Fibroblast of peridontal ligament (primary cell): ENCODE results near the gene ACTA2.
"Not testable (repeated sequence)": the region's sequence is repeated elsewhere in the genome, so short reads cannot be mapped to it uniquely, and the experiment has no call there.

Source experiments
- DNase-seq: peaks from one replicate; pipeline ENCODE4 v3.0.0-alpha.2; 2010; ENCODE audit errors: extremely low read depth

ACTA2 gene

DNA sequence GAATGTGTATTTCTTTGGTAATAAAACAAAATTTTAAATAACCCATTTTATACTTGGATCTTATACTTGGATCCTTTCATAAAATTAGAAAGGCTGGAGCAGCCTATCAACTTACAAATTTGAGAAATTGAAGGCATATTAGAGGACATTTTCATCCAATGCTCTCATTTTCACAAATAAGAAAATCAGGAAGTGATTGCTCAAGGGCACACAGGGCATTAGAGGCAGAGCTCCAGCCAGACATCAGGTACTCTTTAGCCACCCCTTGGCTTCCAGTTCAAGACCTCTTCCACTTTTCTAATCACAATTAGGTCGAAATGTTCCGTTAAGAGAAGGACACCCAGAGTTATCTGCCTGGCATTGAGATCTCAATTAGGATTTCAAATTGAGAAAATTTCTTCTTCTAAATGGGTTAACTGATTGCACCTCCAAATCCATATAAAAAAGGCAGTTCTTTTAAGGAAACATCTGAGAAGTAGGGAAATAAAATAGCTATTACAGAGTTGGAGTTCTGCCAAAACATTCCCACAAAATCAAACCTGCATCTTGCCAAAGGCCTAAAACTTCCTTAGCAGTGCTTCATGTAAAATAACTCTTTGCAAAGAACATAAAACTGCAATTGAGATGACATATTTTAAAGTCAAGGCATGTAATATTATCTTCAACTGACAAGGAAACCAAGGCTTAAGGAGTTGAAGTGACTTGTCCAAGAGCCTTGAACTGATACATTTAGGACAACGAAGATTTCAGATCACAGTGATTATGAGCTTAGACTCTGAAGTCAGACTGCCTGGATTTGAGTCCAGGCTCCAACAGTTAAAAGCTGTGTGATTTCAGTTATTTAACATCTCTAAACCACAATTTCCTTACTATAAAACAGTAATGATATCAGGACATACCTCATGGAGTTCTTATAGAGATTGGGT lies 2.4 kb downstream of the ACTA2 start:
- DNase-seq: peak; percentile 75

DNA sequence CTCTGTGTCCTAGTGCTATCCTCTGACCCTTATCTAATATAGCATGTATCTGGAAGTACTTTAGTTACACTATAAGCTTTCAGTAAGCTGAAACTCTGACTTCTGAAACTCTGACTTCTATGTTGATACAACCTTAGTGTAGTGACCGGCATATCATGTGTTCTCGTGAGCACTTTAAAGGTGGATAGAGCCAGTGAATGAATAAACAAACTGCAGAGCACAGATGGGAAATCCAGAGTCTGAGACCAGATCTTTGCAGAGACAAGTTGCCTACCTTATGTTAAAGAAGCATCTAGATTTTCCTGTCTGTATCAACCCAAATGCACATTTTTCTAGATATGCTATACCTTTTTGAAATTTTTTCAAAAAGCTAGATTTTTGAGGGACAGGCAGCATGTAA lies 3.5 kb downstream of the ACTA2 start:
- DNase-seq: no peak

- DNase-seq: no peak
These were observed 5.5 kb downstream of the ACTA2 start for GRCh38 chr10:88946965-88947590.

- DNase-seq: no peak
These were observed 6.4 kb downstream of the ACTA2 start for GRCh38 chr10:88946200-88946599.

DNA sequence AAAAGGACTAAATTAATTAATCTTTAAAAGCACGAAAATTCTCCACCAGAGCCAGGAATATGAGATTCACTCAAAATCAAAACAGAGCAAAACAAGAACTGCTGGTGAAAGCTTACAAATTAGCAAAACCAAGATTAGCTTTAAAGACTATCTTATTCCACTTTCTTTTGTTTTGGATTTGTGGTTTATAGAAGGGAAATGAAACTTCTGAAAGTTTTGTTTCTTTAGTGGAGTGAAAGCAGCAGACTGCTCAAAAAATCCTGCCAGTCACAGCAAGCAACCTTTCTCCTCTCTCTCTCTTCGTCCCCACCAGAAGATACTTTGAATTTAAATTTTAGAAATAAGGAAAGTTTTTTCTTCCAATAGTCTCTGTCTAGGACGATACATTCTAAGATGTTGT lies 7.8 kb downstream of the ACTA2 start:
- no peak for DNase-seq

DNA sequence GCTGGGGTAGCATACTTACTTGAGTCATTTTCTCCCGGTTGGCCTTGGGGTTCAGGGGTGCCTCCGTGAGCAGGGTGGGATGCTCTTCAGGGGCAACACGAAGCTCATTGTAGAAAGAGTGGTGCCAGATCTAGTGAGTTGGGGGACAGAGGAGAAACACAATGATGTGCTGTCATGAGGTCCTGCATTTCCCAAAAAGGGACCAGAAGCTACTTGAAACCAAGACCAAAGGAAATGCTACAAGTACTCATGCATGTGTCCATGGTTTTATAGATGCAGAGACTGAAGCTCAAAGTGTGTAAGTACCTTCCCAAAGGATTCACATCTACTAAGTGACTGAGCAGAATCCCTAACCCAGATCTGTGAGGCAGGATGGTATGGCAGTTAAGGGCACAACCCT lies 8.8 kb downstream of the ACTA2 start:
- no peak for DNase-seq

DNA sequence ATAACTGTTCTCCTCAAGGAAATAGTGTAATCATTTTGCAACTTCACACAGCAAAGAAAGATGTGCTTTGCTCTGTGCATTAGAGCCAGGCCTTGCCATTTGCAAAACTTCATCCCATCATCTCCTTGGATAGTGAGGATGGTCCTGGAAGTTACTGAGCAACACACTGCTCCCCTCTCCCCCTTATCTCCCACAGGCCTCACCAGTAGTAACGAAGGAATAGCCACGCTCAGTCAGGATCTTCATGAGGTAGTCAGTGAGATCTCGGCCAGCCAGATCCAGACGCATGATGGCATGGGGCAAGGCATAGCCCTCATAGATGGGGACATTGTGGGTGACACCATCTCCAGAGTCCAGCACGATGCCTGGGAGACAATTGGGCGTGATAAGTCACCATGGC lies 11.5 kb downstream of the ACTA2 start:
- no peak for DNase-seq

DNA sequence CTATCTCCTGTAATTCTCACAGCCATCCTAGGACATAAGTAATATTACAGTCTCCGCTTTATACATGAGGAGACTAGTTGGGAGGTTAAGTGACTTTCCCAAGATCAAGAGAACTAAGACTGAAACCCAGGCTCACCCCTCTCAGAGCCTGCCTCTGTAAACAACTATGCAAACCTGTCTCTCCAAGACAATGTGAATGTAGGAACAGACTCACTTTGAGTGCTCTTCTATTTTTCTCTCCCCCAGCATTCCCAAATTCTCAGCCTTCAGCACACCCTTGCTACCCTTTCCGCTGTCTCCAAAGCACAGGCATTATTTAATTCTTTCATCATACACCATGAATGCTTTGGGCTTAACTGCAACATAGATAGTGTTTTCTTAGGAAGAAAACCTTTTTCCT lies 13.6 kb downstream of the ACTA2 start:
- no peak for DNase-seq

GRCh38 chr10:88938039-88938438 lies 14.5 kb downstream of the ACTA2 start:
- no peak for DNase-seq

- DNase-seq: no peak
These were observed 15.9 kb downstream of the ACTA2 start for GRCh38 chr10:88936656-88937055.

DNA sequence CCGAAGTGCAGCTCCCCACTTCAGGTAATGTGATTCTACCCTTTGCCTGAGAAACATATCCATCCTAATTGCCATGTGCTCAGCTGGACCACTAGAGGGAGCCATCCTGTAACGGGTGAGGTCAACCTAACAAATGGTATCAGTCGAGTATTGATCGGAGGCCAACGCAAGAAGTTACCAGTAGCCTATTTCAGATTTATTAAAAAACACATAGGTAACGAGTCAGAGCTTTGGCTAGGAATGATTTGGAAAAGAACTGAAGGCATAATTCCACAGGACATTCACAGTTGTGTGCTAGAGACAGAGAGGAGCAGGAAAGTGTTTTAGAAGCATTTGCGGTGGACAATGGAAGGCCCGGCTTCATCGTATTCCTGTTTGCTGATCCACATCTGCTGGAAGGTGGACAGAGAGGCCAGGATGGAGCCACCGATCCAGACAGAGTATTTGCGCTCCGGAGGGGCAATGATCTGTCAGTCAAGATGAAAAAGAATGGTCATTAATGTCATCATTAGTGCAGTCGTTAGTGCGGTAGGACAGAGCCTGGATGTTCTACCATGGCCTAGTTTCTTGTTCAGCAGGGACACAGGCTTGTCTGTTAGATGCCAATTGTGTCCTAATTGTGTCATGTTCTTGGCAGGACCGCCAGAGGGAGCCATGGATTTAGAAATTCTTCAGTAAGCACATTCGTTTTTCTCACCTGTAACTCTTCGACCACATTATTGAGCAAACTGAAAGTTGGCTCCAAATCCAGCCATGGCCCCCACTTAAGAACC lies 17.5 kb downstream of the ACTA2 start:
- DNase-seq: peak; percentile 89

DNA sequence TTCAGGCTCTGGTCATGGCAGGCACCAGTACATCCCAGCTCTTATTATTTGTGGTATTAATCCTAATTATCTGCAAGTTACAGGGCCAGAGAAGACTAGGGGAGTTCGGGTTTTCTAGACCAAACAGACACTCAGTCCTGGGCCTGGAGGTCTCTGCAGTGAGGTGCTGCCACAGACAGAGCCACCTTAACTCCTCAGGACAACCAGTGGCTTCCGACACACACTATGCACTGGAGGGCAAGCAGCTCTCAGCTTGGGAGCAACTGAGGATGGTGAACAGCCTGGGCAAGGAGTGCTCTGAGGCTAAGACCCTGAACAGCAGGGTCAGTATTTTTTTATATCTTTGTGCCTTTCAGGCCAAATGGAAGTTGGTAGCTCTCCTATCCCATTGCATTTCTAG lies 19.0 kb downstream of the ACTA2 start:
- DNase-seq: no peak

GRCh38 chr10:88932539-88933256 lies 19.9 kb downstream of the ACTA2 start:
- DNase-seq: peak; percentile 94

DNA sequence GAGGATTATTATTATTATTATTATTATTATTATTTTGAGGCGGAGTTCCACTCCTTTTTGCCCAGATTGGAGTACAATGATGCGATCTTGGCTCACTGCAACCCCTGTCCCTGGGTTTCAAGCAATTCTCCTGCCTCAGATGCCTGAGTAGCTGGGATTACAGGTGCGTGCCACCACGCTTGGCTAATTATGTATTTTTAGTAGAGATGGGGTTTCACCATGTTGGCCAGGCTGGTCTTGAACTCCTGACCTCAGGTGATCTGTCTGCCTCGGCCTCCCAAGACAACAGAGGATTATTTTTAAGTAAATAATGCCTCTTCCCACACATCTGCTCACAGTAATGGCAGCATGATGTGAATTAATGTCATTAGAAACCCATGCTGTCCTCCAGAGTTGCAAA lies 20.5 kb downstream of the ACTA2 start:
- not testable (repeated sequence) for DNase-seq

GRCh38 chr10:88931548-88931947 lies 21.0 kb downstream of the ACTA2 start:
- DNase-seq: no peak

- DNase-seq: no peak
These were observed 24.3 kb downstream of the ACTA2 start for GRCh38 chr10:88928254-88928653.

- no peak for DNase-seq
These were observed 25.2 kb downstream of the ACTA2 start for GRCh38 chr10:88927416-88927690.

GRCh38 chr10:88926566-88927415 lies 25.8 kb downstream of the ACTA2 start:
- DNase-seq: peak; percentile 98

- no peak for DNase-seq
These were observed 29.1 kb downstream of the ACTA2 start for GRCh38 chr10:88923520-88923919.

GRCh38 chr10:88922041-88922440 lies 30.5 kb downstream of the ACTA2 start:
- peak; percentile 66 for DNase-seq

DNA sequence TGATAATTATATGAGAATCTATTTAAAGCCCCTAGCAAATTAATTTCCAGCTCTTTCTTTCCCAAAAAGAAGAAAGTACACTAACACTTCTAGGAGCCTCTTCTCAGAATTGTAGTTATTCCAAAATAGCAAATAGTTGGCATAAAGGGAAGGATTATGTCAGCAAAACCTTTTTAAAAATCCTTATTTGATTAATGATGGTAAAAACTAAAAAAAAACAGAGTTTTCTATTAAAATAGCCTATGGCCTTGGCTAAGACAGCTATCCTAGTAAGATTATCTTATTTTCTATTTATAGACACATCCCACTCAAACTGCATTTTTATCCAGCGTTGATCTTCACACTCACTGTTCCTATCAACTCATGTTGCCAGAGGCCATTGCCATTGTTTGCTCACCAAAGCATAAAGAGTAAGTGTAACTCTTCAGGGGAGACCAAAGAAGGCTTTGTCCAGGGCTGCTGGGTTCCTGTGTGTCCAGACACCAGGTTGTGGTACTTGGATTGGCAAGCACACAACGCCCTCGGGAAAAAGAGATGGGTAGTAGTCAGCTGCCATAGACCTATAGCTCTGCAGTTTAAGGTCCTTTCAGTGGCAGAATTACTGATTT lies 31.5 kb downstream of the ACTA2 start:
- no peak for DNase-seq
